HG03558 (cell line): ENCODE measurements around the gene WNT6.

ENCODE experiments used
- ATAC-seq: cut with Tn5 transposase; IDR thresholded peaks from one replicate; pipeline ENCODE4 v1.9.1; 2021; ENCODE audit warnings: moderate number of reproducible peaks; ENCODE audit not compliant: unreplicated experiment; ENCODE audit errors: extremely low read depth

The WNT6 gene

GRCh38 chr2:218856167-218856895 lies 3.3 kb upstream of the WNT6 start:
- no peak for ATAC-seq

- ATAC-seq: no peak
These were observed 2.7 kb upstream of the WNT6 start for GRCh38 chr2:218856896-218857243.

- no peak for ATAC-seq
These were observed 2.1 kb upstream of the WNT6 start for GRCh38 chr2:218857371-218858137.

- no peak for ATAC-seq
These were observed 1.5 kb upstream of the WNT6 start for GRCh38 chr2:218858138-218858445.

- ATAC-seq: no peak
These were observed 692 bp upstream of the WNT6 start for GRCh38 chr2:218858671-218859555.

- ATAC-seq: no peak
These were observed 605 bp downstream of the WNT6 start for GRCh38 chr2:218859988-218860831.

GRCh38 chr2:218860950-218861381 lies 1.4 kb downstream of the WNT6 start:
- ATAC-seq: no peak

GRCh38 chr2:218861645-218862318 lies 2.2 kb downstream of the WNT6 start:
- ATAC-seq: no peak

GRCh38 chr2:218863021-218863520 lies 3.5 kb downstream of the WNT6 start:
- no peak for ATAC-seq

GRCh38 chr2:218865396-218865795 lies 5.8 kb downstream of the WNT6 start:
- no peak for ATAC-seq

- ATAC-seq: no peak
These were observed 6.4 kb downstream of the WNT6 start for GRCh38 chr2:218865999-218866398.

GRCh38 chr2:218867900-218868299 lies 8.3 kb downstream of the WNT6 start:
- ATAC-seq: no peak

GRCh38 chr2:218869064-218869463 lies 9.5 kb downstream of the WNT6 start:
- no peak for ATAC-seq

GRCh38 chr2:218870984-218871344 lies 11.4 kb downstream of the WNT6 start:
- ATAC-seq: no peak

GRCh38 chr2:218871345-218872302 lies 12.0 kb downstream of the WNT6 start:
- no peak for ATAC-seq

GRCh38 chr2:218872645-218873358 lies 13.2 kb downstream of the WNT6 start:
- no peak for ATAC-seq

GRCh38 chr2:218873359-218874194 lies 14.0 kb downstream of the WNT6 start:
- no peak for ATAC-seq
